Rectal smooth muscle tissue (tissue), 1 donor: Measurements from ENCODE around the gene GFM1.

Experiments
- H3K27ac ChIP-seq: one replicate; pipeline ENCODE4 v1.7.0; 2013; ENCODE audit warnings: low read depth, low read length, inconsistent platforms
- H3K27me3 ChIP-seq: one replicate; pipeline ENCODE4 v1.7.0; 2013; ENCODE audit warnings: low read length; ENCODE audit not compliant: control insufficient read depth, insufficient read depth
- H3K36me3 ChIP-seq: one replicate; pipeline ENCODE4 v1.7.0; 2013; ENCODE audit warnings: low read length; ENCODE audit not compliant: control insufficient read depth, insufficient read depth
- H3K4me1 ChIP-seq: one replicate; pipeline ENCODE4 v1.7.0; 2013; ENCODE audit warnings: low read length; ENCODE audit not compliant: control insufficient read depth, insufficient read depth
- H3K4me3 ChIP-seq: one replicate; pipeline ENCODE4 v1.7.0; 2013; ENCODE audit warnings: low read length
- H3K9ac ChIP-seq: one replicate; pipeline ENCODE4 v1.7.0; 2013; ENCODE audit warnings: low read length

Gene GFM1

DNA sequence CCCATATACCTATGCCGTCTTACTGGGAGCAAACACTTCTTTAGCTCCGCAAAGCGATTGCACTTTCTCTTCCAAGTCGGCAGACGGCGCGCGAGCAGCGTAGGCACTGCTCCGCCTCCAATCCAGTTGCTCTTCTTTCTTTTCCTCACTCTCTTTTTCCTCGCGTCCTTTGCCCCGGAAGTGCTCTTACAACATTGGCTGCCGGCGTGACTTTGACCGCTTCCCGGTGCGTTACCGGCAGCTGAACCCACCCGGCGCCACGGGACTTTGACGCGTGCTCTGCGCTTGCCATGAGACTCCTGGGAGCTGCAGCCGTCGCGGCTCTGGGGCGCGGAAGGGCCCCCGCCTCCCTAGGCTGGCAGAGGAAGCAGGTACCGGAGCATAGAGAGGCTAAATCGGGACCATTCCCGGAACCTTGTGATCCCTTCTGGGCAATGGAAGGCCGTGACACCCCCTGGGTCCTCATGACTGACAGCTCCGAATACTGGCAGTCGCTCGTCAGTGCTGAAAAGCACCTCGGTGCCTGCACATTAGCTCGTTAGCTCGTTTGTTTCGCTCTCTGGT lies at the start of gene GFM1:
Gene GFM1, plus strand, starts transcription at position 183 of the 564 bp plus-strand sequence. Its CDS starts 108 bp downstream, at position 291.
- Histone ChIP-seq H3K9ac (peak within 1 kb of the TSS; percentile 69), H3K4me1 (peaks cover 3% of the 10 kb centered on the region), H3K27ac (peak within 1 kb of the TSS; percentile 78), H3K4me3 (peak within 1 kb of the TSS; percentile 85), H3K36me3 (peaks cover 3% of the 10 kb centered on the region), H3K27me3 (no peaks in the 10 kb centered on the region)

DNA sequence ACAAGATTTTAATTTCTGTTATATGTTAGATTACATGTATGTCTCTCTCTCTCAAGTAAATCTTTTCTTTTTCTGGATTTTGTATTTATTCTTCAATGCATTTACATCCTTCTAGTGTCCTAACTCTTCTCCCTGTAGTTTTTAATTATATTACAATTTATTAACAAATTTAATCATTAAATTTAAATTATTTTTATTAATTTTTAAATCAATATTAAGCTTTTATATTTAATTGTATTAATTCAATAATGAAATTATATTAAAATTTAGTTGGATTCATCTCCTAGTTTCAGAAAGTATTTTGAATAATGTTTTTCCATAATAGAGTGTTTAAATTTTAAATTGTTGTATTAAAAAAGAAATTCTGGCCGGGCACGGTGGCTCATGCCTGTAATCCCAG lies 43.5 kb upstream of the GFM1 start:
- no peak overlapping the region for H3K9ac ChIP-seq
- no peak overlapping the region for H3K27ac ChIP-seq
- H3K4me1 ChIP-seq: no peaks in the 10 kb centered on the region
- peaks cover 3% of the 10 kb centered on the region for H3K36me3 ChIP-seq
- no peaks in the 10 kb centered on the region for H3K27me3 ChIP-seq
- H3K4me3 ChIP-seq: no peak overlapping the region

DNA sequence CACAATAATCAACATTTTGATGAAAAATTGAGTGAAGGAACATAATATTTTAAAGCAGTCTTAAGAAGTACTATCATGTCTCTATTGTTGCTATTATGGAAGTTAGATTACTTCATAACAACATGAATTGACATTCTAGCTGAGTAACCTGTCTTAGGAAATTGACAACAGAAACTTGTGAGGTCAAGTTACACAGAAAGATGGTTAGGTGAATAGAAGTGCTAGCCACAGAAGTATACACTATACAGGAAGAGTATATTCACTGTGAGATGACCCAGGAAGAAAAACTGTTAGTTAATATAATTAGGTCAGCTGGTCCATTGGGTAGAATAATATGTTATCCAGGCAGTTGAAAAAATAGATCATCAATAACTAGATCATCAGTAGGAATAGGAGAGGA lies 42.1 kb upstream of the GFM1 start:
- Histone ChIP-seq H3K9ac (no peak overlapping the region), H3K4me3 (no peak overlapping the region), H3K4me1 (no peaks in the 10 kb centered on the region), H3K36me3 (peaks cover 3% of the 10 kb centered on the region), H3K27ac (no peak overlapping the region), H3K27me3 (no peaks in the 10 kb centered on the region)

DNA sequence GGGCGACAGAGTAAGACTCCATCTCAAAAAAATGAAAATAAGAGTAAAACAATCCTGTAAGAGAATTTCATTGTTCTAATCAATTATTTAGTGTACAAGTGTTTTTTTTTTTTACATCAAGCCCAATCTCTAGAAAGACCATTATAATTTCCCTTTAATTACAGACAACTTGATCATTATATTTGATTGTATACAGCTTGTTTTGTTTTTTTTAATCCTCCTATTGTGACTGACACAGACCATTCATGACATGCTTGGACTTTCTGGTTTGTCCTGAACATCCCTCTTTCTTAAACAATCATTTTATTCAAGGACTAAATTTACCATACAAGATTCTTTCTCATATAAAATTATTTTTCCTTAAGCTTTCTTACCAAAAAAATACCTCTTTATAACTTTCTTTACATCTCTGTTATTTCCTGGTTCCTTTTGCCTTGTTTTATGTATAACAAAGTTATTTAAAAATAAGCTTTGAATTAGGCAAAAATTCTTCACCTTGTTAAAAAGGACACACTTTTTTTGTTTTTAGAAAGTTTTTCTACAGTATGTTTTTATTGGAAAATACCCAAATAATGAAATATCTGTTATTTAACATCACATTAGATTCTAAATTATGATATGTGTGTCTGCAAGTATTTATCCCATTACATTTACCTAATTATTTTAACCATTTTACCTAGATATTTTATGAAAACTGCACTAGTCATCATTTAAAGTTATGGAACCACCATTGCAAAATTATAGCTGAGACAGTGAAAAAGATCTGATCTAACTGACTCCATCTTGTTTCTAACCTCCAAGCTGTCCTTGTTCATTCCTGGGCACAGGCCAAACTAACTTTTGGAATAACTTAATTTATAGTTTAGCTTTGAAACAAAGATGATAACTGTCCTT lies 26.1 kb upstream of the GFM1 start:
- no peaks in the 10 kb centered on the region for H3K36me3 ChIP-seq
- H3K4me3 ChIP-seq: no peak overlapping the region
- H3K27me3 ChIP-seq: no peaks in the 10 kb centered on the region
- no peak overlapping the region for H3K9ac ChIP-seq
- no peak overlapping the region for H3K27ac ChIP-seq
- H3K4me1 ChIP-seq: no peaks in the 10 kb centered on the region

DNA sequence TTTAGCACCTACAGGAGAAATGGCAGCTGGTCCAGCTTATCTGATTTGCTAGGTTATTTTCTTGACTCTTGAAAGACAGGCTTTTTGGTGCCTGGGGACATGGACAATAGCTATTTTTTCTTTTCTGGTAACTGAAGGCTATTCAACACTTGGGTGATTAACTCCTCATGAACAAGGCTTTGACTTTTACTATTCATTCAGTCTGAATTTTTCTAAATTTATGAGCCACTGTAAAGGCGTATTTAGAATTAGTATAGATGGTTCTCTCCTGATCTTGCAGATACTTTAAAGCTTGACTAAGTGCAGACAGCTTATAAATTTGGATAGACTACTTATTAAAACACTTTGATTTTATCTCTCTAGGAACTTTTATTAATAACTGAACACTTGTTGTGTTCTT lies 18.4 kb upstream of the GFM1 start:
- Histone ChIP-seq H3K27ac (no peak overlapping the region), H3K4me1 (no peaks in the 10 kb centered on the region), H3K4me3 (no peak overlapping the region), H3K9ac (no peak overlapping the region), H3K36me3 (no peaks in the 10 kb centered on the region), H3K27me3 (no peaks in the 10 kb centered on the region)

DNA sequence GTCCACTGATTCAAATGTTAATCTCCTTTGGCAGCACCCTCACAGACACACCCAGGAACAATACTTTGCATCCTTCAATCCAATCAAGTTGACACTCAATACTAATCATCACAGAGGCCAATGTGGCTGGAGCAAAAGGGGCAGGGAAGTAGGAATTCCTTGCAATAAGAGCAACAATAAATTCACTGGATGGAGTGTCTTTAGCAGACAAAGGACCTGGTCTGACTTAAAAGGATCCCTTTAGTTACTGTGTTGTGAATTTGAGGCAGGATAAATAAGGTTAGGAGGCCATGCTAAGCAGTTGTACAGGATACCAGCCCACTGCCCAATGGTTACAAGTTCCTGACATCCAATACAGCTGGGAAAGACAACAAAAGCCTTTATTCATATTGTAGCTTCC lies 12.3 kb upstream of the GFM1 start:
- Histone ChIP-seq H3K4me1 (no peaks in the 10 kb centered on the region), H3K36me3 (no peaks in the 10 kb centered on the region), H3K27me3 (no peaks in the 10 kb centered on the region), H3K4me3 (no peak overlapping the region), H3K9ac (no peak overlapping the region), H3K27ac (no peak overlapping the region)

DNA sequence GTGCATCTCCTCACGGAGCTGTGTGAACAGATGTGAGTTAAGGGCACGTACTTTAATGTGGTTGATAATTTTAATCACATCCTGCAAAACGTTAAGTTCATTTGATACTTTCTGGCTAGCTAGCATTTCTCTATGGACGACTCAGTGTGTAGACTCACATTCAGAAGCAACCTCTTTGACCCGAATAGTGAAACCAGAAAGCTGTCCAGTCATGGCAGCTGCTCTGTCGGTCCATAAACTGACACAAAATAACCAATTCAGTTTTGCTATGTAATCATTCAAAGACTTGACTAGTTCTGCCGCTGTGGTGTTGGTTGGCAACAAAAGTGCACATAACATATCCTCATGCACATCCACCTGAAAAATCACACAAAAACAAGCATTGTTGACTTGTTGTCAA lies 3.7 kb upstream of the GFM1 start:
- no peaks in the 10 kb centered on the region for H3K27me3 ChIP-seq
- no peaks in the 10 kb centered on the region for H3K36me3 ChIP-seq

DNA sequence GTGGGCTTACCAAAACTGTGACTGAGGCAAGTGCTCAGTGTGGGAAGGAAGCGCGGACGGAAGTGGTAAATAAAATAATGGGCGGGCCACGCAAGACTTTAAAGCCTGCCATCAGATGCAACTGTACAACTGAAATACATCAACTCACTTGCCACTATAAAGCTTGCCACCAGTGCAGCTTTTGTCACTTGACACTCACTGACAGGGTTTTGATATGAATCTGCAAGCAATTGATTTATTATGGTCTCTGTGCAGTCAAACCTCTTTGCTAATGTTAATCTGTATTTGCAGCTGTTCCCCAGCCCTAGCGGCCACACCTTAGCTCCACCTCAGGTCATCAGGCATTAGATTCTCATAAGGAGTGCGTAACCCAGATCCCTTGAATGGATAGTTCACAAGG lies 2.3 kb upstream of the GFM1 start:
- no peak overlapping the region for H3K4me3 ChIP-seq
- no peak overlapping the region for H3K27ac ChIP-seq
- peaks cover 3% of the 10 kb centered on the region for H3K4me1 ChIP-seq
- no peaks in the 10 kb centered on the region for H3K36me3 ChIP-seq
- H3K27me3 ChIP-seq: no peaks in the 10 kb centered on the region
- H3K9ac ChIP-seq: no peak overlapping the region

More for the DNA sequence above, 3.7 kb upstream of the GFM1 start:
- no peak overlapping the region for H3K27ac ChIP-seq
- H3K4me3 ChIP-seq: no peak overlapping the region
- H3K9ac ChIP-seq: no peak overlapping the region
- peaks cover 3% of the 10 kb centered on the region for H3K4me1 ChIP-seq

DNA sequence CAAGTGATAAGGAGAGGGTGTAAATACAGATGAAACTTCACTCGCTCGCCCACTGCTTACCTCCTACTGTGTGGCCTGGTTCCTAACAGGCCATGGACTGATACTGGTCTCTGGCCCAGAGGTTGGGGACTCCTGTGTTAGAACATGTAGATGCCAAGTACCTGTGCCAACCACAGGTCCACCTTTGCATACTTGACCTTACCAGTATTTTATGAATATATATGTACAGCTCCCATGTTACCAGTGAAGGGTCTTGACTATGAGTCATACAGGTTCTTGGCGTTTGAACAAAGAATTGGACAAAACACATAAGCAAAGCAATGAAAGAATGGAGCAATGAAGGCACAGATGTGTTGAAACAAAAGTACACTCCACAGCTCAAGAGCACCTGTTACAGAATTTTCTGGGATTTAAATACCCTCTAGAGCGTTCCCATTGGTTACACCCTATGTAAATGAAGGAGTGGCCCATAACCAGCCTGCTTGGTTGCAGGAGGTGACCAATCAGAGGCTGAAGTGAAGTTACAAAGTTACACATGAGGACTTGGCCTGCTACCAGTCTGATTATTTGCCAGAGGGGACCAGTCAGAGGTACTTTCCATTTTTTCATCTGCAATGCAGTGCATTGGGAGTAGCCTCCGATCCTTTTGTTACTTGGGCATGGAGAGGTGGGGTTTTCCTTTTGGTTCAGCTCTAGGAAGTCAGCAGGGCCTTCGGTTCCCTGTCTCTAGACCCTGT lies 1.7 kb upstream of the GFM1 start:
- Histone ChIP-seq H3K27me3 (no peaks in the 10 kb centered on the region), H3K9ac (no peak overlapping the region), H3K36me3 (no peaks in the 10 kb centered on the region), H3K27ac (no peak overlapping the region), H3K4me1 (peaks cover 3% of the 10 kb centered on the region), H3K4me3 (no peak overlapping the region)

DNA sequence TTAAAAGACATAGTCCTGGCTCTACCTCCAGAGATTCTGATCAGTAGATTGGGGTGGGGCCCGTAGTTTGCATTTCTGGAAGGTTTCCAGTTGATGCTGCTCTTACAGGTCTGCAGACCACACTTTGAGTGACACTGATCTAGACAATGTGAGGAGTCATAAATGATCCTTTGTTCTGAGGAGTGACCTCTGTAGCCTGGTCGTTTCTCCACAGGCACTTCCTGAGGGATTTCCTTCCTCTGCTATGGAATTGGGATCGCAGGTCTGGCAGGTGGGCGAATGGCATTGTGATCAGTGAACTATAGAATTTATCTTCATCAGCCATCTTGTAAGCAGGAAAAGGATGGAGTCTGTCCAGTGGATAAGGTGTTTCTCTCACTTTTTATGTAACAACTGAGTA lies 5.5 kb downstream of the GFM1 start:
- no peaks in the 10 kb centered on the region for H3K27me3 ChIP-seq
- peaks cover 3% of the 10 kb centered on the region for H3K4me1 ChIP-seq
- peaks cover 4% of the 10 kb centered on the region for H3K36me3 ChIP-seq
- H3K4me3 ChIP-seq: no peak overlapping the region
- H3K27ac ChIP-seq: no peak overlapping the region
- no peak overlapping the region for H3K9ac ChIP-seq

DNA sequence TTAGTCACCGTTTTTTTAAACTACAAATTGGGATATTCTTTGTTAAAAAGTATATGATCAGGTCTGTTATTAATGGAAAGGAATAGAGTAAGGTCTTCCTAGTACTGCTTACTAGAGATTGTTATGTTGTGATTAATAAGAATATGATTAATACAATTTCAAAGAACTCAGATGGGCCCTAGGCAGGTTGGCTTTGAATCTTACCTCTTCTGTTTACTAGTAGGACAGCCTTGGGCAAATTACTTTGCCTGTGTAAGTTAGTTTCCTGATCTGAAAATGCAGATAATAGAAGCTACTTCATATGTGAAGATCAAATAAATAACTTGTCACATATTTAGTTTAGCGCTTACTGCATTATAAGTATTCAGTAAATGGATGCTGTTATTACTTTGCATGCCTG lies 6.9 kb downstream of the GFM1 start:
- Histone ChIP-seq H3K27ac (no peak overlapping the region), H3K27me3 (no peaks in the 10 kb centered on the region), H3K36me3 (peaks cover 8% of the 10 kb centered on the region), H3K4me3 (no peak overlapping the region), H3K4me1 (no peaks in the 10 kb centered on the region), H3K9ac (no peak overlapping the region)

DNA sequence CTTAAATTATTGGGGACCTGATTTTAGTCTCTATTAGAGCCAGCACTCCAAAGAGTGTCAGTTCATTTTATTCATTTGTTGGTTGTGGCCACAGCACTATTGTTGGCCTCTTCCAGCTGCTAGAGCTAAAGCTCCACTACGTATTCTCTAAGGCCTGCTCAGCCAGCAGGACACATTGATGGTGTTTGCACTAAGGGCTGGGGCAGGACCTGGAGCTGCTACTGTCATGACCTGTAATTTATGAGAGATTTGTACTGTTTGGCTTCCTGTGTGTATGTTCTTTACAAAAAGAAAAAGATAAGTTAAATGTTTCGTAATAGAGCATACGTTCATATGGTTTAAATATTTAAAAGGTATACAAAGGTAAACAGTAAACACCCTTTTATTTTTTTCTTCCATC lies 8.1 kb downstream of the GFM1 start:
- Histone ChIP-seq H3K27ac (no peak overlapping the region), H3K27me3 (no peaks in the 10 kb centered on the region), H3K9ac (no peak overlapping the region), H3K4me3 (no peak overlapping the region), H3K4me1 (no peaks in the 10 kb centered on the region), H3K36me3 (peaks cover 8% of the 10 kb centered on the region)
